Osteocyte (in vitro differentiated cells): ENCODE results near the gene LRRC3B. TPM values are rescaled to one million over a fixed set of nuclear protein-coding genes. Genes with fewer than 3 reads are reported as not detected.

Source experiments
- DNase-seq: peaks from one replicate; pipeline ENCODE4 v3.0.0; 2021; ENCODE audit warnings: mixed read lengths; ENCODE audit not compliant: unreplicated experiment; ENCODE audit errors: extremely low spot score
- H3K27ac Mint-ChIP-seq: one replicate; pipeline ENCODE4 v1.8.0; 2021; ENCODE audit warnings: mild to moderate bottlenecking, mixed read lengths; ENCODE audit not compliant: unreplicated experiment
- H3K27me3 Mint-ChIP-seq: one replicate; pipeline ENCODE4 v1.8.0; 2021; ENCODE audit warnings: mixed read lengths; ENCODE audit not compliant: unreplicated experiment
- H3K36me3 Mint-ChIP-seq: one replicate; pipeline ENCODE4 v1.8.0; 2021; ENCODE audit warnings: mixed read lengths; ENCODE audit not compliant: unreplicated experiment
- H3K4me1 Mint-ChIP-seq: one replicate; pipeline ENCODE4 v1.8.0; 2021; ENCODE audit warnings: mixed read lengths; ENCODE audit not compliant: unreplicated experiment
- H3K4me3 Mint-ChIP-seq: one replicate; pipeline ENCODE4 v1.8.0; 2021; ENCODE audit warnings: mild to moderate bottlenecking, moderate library complexity, mixed read lengths; ENCODE audit not compliant: unreplicated experiment
- H3K9me3 Mint-ChIP-seq: one replicate; pipeline ENCODE4 v1.8.0; 2021; ENCODE audit warnings: mixed read lengths; ENCODE audit not compliant: unreplicated experiment
- CTCF ChIP-seq: fragments of 200-600 bp; sonication (generic); IDR thresholded peaks from 2 replicates; pipeline ENCODE4 v1.5.0; 2021; ENCODE audit warnings: antibody characterized with exemption, mild to moderate bottlenecking, moderate library complexity
- total RNA-seq: library from RNA; stranded (reverse); gene quantifications from 2 replicates; pipeline ENCODE4 v1.2.1, GENCODE V29; 2021

Gene LRRC3B
- total RNA-seq, 1 donor from 2014 or later: not detected

GRCh38 chr3:26614006-26614685 lies 8.4 kb upstream of the LRRC3B start:
- Mint-ChIP-seq H3K27me3 (peaks cover 8% of the 10 kb centered on the region), H3K36me3 (no peaks in the 10 kb centered on the region), H3K27ac (no peak overlapping the region), H3K4me1 (no peaks in the 10 kb centered on the region), H3K4me3 (no peak overlapping the region), H3K9me3 (no peaks in the 10 kb centered on the region)
- TF ChIP-seq CTCF: no peak
- no peak for DNase-seq

DNA sequence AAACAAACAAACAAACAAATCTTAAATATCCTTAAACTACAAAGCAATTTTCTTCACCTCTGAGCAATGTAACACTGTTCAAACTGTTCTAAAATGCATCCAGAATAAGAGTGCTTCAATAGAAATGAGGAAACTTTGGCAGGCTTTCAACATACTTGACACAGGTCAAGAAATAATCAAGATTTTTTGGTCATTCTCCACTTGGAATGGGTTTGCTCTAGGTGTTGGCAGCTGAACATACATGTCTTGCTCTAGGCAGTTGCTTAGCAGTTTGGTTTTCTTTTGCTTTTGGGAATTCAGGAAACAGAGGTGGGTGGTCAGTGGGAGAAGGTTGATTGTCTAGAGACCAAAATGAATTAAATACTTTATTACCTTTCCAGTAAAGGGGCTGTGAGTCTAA lies 1.4 kb upstream of the LRRC3B start:
- no peak overlapping the region for H3K27ac Mint-ChIP-seq
- H3K4me3 Mint-ChIP-seq: no peak overlapping the region
- H3K27me3 Mint-ChIP-seq: peaks cover 50% of the 10 kb centered on the region
- no peak for DNase-seq
- H3K9me3 Mint-ChIP-seq: no peaks in the 10 kb centered on the region
- no peaks in the 10 kb centered on the region for H3K36me3 Mint-ChIP-seq
- peaks cover 14% of the 10 kb centered on the region for H3K4me1 Mint-ChIP-seq
- no peak for TF ChIP-seq CTCF

GRCh38 chr3:26621906-26622620 lies 509 bp upstream of the LRRC3B start:
- Mint-ChIP-seq H3K27ac (no peak overlapping the region), H3K4me3 (peak overlapping the region; percentile 38), H3K9me3 (no peaks in the 10 kb centered on the region), H3K36me3 (no peaks in the 10 kb centered on the region), H3K27me3 (peaks cover 54% of the 10 kb centered on the region), H3K4me1 (peaks cover 14% of the 10 kb centered on the region)
- no peak for TF ChIP-seq CTCF
- no peak for DNase-seq

DNA sequence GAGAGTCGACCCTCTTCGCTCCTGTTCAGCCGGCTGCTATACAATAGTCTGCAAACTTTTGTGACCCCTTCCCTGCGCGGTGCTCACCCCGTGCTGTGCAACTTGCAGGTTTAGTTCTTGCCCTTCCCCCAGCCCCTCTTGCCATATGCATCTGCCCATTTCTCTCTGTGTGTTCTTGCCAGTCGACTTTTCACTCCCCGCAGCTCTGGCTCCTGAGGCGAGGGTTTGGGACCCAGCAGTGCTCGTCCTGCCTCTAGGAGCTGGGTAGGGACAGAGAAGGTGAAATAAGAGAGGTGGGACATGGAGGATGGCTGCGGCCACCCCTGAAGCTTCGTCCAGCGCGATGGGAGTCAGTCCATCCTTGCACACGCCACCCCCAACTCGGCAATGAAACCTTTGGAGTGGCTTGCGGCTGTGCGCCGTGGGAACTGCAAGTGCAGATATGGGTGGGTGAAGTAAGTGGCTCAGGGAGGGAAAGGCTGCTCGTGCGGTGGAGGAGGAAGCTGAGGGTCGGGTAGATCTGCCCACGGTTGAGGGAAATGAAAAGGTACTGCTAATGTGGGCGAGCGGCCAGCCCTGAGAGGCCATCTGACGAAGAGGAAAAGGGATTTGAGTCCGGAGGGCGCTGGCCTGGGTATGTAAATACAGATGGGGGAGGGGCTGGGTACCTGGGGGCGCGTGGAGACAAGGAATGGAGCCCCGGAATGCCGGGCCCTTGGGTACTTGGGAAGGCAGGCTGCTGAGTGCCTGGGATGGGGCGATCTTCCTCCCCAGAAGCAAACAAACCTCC lies 1.0 kb downstream of the LRRC3B start:
- no peak overlapping the region for H3K4me3 Mint-ChIP-seq
- no peak for TF ChIP-seq CTCF
- H3K27ac Mint-ChIP-seq: no peak overlapping the region
- DNase-seq: no peak
- H3K36me3 Mint-ChIP-seq: no peaks in the 10 kb centered on the region
- H3K4me1 Mint-ChIP-seq: peaks cover 14% of the 10 kb centered on the region
- H3K9me3 Mint-ChIP-seq: no peaks in the 10 kb centered on the region
- peaks cover 54% of the 10 kb centered on the region for H3K27me3 Mint-ChIP-seq
